Vagina (tissue), 2 donors: ENCODE data around the gene ZSWIM4.
A peak's percentile ranks its signal among the peaks of the same experiment; 100 is the strongest.

ENCODE experiments used
- CTCF ChIP-seq, 3 experiments: fragments of 450-650 bp in 2 of 3; fragments of 200-600 bp in 1 of 3; sonication (generic) in 1 of 3; IDR thresholded peaks; one replicate each; pipeline ENCODE4 v1.5.1; 2017 to 2019; ENCODE audit warnings: antibody characterized with exemption in 3 of 3, mild to moderate bottlenecking in 2 of 3, moderate library complexity in 2 of 3
- POLR2A ChIP-seq, 2 donors: fragments of 450-650 bp; IDR thresholded peaks; one replicate each; pipeline ENCODE4 v1.6.1; 2017; ENCODE audit warnings: antibody characterized with exemption in 2 of 2, mild to moderate bottlenecking in 2 of 2, moderate library complexity in 2 of 2

DNA sequence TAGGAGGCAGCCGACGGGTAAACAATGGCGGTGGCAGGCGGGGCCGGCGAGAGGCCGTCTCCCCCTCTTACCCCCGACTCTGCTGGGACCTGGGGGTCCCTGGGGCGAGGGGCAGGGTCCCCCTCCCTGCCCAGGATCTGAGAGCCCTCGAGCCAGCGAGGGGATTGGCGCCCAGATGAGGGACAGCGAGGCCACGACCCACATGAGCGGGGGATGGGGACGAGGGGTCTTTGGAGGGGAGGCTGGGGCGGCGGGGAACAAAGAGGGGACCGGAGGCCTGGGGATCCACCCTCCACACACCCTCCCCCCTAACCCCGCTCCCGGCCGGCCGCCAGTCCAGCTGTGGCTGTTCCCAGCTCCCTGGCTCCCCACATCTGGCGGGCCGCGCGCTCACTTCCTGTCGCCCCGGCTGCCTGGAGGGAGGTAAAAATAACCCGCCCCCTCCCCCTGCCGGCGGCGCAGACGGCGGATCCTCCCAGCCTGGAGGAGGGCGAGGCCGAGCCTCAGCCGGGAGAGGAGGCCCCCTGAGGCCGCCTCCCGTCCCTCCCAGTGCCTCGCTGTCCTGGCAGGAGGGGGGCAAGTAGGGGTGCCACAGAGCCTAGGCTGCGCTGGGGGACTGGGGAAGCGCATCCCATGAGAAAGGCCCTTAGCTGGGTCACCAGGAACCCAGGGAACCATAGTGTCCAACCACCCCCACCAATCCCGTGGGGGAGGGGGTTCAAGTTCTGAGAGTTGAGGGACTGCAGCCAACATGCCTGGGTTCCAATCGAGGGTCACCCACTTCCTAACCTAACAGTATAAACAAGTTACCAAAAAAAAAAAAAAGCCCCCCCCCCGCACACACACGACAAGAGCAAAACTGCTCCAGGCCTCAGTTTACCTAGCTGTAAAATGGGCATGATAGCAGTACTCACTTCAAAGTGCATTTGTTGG, 52.4 kb downstream of the ZSWIM4 start:
- no peak for TF ChIP-seq CTCF (IDR thresholded peaks at IDR 0.05)
- peak in 1 of 2 donors; percentile 79 for TF ChIP-seq POLR2A (IDR thresholded peaks at IDR 0.05)
